Stimulated activated effector memory CD8-positive, alpha-beta T cell treated with anti-CD3 and anti-CD28 coated beads, Interleukin-12 subunit alpha, Interleukin-12 subunit beta, amount 100 ng/mL, for 72 hours (primary cell): ENCODE measurements around the gene GALNT16.

Experiments used
- ATAC-seq: fragments of 150-1000 bp; cut with Tn5 transposase; 2 replicates; pipeline ENCODE4 v1.10.0; 2021
- DNase-seq, 2 donors: peaks; one replicate each; pipeline ENCODE4 v3.0.0; 2021 to 2022; ENCODE audit warnings: low spot score in 2 of 2
- H3K27ac Mint-ChIP-seq: one replicate; pipeline ENCODE4 v1.8.0; 2022; ENCODE audit warnings: mild to moderate bottlenecking, mixed read lengths
- H3K36me3 Mint-ChIP-seq: one replicate; pipeline ENCODE4 v1.8.0; 2022; ENCODE audit warnings: mild to moderate bottlenecking, mixed read lengths
- H3K4me1 Mint-ChIP-seq: one replicate; pipeline ENCODE4 v1.8.0; 2022; ENCODE audit warnings: mixed read lengths
- H3K4me3 Mint-ChIP-seq: one replicate; pipeline ENCODE4 v1.8.0; 2022; ENCODE audit warnings: mild to moderate bottlenecking, mixed read lengths
- H3K9me3 Mint-ChIP-seq: one replicate; pipeline ENCODE4 v1.8.0; 2022; ENCODE audit warnings: mixed read lengths

The GALNT16 gene

DNA sequence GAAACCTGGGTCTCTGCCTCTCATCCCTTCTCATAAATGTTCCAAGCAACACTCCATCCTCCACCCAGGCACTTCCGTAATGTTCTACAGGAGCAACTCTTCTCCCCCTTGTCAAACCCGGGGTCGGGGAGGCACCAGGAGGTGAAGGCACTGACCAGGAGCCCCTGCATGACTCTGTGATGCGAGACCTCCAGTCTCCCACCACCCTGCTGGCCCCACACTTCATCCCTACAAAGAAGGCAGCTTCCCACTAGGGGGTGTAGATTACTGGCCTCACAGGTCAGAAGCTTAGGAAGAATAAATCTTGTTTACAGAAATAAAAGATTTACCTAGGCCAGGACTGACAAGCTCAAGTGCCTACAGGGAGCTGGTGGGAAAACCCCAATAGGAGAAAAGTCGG lies 90.9 kb downstream of the GALNT16 start:
- Mint-ChIP-seq H3K4me1 (peaks cover 20% of the 10 kb centered on the region), H3K4me3 (no peak overlapping the region), H3K36me3 (no peaks in the 10 kb centered on the region), H3K9me3 (no peaks in the 10 kb centered on the region), H3K27ac (no peak overlapping the region)
- no peak for DNase-seq
- ATAC-seq, result no peak

DNA sequence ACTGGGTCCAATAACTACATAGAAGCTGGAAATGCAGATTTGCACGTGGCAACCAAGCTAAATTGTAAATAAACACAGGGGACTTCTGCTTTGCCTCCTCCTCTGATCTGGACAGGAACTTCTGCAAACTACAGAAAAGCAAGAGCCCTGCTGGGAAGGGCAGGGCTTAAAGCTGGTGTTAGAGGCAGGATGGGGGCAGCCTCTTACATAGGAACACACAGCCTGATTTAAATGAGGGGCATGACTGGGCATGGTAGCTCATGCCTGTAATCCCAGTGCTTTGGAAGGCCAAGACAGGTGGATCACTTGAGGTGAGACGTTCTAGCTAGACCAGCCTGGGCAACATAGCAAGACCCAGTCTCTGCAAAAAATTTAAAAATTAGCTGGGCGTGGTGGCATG lies 91.4 kb downstream of the GALNT16 start:
- no peaks in the 10 kb centered on the region for H3K36me3 Mint-ChIP-seq
- no peak for DNase-seq
- ATAC-seq, result no peak
- peaks cover 20% of the 10 kb centered on the region for H3K4me1 Mint-ChIP-seq
- H3K4me3 Mint-ChIP-seq, result no peak overlapping the region
- H3K27ac Mint-ChIP-seq, result no peak overlapping the region
- H3K9me3 Mint-ChIP-seq, result no peaks in the 10 kb centered on the region

GRCh38 chr14:69351911-69352310 lies 92.0 kb downstream of the GALNT16 start:
- DNase-seq (no peak), ATAC-seq (no peak)
- Mint-ChIP-seq H3K27ac (no peak overlapping the region), H3K9me3 (no peaks in the 10 kb centered on the region), H3K4me1 (peaks cover 20% of the 10 kb centered on the region), H3K4me3 (no peak overlapping the region), H3K36me3 (no peaks in the 10 kb centered on the region)

- Mint-ChIP-seq H3K27ac (no peak overlapping the region), H3K36me3 (no peaks in the 10 kb centered on the region), H3K4me1 (peaks cover 26% of the 10 kb centered on the region), H3K9me3 (no peaks in the 10 kb centered on the region), H3K4me3 (no peak overlapping the region)
- ATAC-seq, result no peak
- no peak for DNase-seq
Measured at GRCh38 chr14:69353168-69353567, 93.2 kb downstream of the GALNT16 start.

DNA sequence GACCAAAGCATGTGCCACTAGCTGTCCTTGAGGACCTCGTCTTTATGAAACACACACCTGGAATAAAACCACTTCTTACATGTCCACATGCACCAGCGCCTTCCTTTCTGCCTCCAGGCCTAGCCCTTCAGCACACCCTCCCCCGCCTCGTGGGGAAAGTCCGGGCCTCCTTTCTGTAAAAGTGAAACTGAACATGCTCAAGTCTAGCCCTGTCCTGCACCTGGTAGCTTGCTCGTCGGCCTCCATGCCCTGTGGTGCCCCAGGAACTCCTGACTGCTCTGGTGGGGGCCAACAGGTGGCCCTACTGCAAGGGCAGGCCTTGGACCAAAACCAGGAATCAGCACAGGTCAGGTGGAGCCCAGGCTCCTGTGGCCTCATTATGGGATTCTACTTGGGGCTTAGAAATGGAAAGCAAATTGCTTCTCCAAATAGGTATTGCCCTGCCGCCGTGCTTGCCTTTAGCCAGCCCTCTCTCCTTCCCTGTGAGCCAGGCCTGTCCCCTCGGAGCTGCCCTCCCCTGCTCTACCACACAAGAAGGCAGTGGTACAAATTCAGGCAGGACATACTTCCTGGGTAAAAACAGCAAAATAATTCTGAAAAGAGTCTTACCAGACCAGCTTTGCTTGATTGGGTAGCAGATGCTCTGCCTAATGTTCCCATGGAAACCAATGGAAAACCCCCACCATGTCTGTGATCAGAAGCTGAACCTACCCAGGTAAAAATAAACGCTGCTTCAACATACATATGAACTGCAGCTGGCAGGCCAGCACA lies 94.6 kb downstream of the GALNT16 start:
- Mint-ChIP-seq H3K27ac (peak overlapping the region; percentile 94), H3K9me3 (no peaks in the 10 kb centered on the region), H3K4me3 (peak overlapping the region; percentile 44), H3K4me1 (peaks cover 37% of the 10 kb centered on the region), H3K36me3 (no peaks in the 10 kb centered on the region)
- DNase-seq, result peak; percentile 32 to 74
- ATAC-seq, result peak; percentile 84

DNA sequence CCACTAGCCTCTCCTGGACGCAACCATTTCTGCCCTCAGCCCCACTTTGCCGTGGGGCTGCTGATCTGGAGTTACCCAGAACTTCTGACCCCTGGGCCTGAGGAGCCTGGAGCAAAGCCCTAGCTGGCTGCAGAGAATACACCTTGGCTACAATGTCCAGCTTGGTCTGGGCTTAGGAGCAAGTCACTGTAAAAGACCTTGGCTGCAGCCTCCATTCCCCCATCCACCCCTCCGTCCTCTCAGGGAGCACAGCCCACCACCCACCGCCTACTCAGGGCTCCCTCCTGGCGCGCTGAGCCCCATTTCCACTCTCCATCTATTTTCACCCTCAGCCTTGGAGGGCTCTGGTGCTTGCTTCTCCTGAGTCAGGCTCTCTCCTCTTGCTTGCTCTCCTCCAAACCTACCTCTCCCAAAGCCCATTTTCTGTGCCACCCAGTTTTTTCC lies 95.2 kb downstream of the GALNT16 start:
- ATAC-seq (no peak), DNase-seq (no peak)
- Mint-ChIP-seq H3K27ac (peak overlapping the region; percentile 94), H3K4me3 (peak overlapping the region; percentile 44), H3K4me1 (peaks cover 37% of the 10 kb centered on the region), H3K36me3 (no peaks in the 10 kb centered on the region), H3K9me3 (no peaks in the 10 kb centered on the region)

DNA sequence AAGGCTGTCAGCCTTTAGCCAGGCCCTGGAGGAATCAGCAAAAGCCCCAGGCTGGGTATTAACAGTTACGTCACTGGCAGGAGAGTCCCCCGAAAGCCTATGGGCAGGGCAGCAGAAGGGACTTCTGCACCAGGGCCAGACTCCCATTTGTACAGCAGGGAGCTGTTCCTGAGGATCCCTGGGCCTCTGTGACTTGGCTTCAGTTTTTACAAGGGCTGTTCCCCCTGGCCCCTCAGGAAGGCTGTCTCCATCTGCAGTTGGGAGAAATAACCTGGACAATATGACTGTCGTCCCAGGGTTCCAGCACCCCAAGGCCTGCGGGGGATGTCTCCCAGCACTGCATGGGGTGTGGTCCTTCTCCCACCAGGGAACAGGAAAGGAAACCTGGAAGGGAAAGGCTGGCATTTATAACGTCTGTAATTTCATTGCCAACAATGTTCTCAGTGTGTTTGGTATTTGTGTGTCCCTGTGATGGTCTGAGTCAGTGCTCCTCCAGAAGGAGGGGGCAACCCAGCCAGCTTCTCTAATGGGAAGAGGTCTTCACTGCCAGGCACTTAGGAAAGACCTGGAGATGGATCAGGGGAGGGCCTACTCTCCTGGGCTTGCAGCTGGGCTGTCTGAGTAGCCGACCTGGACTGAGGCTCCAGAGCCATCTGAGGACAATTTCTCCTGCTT lies 95.8 kb downstream of the GALNT16 start:
- no peak overlapping the region for H3K4me3 Mint-ChIP-seq
- DNase-seq, result no peak
- no peak for ATAC-seq
- peak overlapping the region; percentile 94 for H3K27ac Mint-ChIP-seq
- H3K9me3 Mint-ChIP-seq, result no peaks in the 10 kb centered on the region
- H3K4me1 Mint-ChIP-seq, result peaks cover 37% of the 10 kb centered on the region
- H3K36me3 Mint-ChIP-seq, result no peaks in the 10 kb centered on the region

DNA sequence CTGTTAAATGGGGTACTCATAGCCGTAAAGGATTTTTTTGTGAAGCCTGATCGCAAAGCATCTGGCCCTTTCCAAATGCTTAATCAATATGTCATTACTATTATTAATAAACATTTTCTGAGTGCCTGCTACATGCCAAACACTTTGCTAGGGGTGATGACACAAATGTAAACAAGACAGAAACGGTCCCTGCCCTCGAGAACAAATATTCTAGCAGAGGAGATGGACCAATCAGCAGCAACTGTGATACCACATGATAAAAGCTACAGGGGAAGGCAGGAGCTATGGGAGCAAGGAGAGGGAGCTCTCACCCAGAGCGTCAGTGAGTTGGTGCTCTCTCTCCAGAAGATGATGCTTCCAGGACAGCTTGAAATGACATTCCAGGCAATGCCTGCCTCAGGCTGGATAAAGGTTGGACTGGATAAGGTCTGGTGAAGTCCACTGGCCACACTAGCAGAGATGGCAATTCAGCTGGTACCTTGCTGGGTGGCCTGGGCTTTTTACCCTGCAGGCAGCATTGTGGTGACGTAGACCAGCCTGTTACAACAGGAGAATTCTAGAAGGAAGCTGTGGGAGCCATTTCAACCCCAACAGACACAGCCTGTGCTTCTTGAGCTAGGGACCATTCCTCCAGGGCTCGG lies 97.1 kb downstream of the GALNT16 start:
- H3K4me1 Mint-ChIP-seq, result peaks cover 37% of the 10 kb centered on the region
- H3K4me3 Mint-ChIP-seq, result no peak overlapping the region
- ATAC-seq (no peak), DNase-seq (no peak)
- H3K27ac Mint-ChIP-seq, result no peak overlapping the region
- H3K9me3 Mint-ChIP-seq, result no peaks in the 10 kb centered on the region
- no peaks in the 10 kb centered on the region for H3K36me3 Mint-ChIP-seq

- Mint-ChIP-seq H3K9me3 (no peaks in the 10 kb centered on the region), H3K27ac (peak overlapping the region; percentile 53), H3K4me1 (peaks cover 37% of the 10 kb centered on the region), H3K4me3 (no peak overlapping the region), H3K36me3 (no peaks in the 10 kb centered on the region)
- no peak for DNase-seq
- ATAC-seq, result no peak
Measured at GRCh38 chr14:69357544-69358200, 97.7 kb downstream of the GALNT16 start.

DNA sequence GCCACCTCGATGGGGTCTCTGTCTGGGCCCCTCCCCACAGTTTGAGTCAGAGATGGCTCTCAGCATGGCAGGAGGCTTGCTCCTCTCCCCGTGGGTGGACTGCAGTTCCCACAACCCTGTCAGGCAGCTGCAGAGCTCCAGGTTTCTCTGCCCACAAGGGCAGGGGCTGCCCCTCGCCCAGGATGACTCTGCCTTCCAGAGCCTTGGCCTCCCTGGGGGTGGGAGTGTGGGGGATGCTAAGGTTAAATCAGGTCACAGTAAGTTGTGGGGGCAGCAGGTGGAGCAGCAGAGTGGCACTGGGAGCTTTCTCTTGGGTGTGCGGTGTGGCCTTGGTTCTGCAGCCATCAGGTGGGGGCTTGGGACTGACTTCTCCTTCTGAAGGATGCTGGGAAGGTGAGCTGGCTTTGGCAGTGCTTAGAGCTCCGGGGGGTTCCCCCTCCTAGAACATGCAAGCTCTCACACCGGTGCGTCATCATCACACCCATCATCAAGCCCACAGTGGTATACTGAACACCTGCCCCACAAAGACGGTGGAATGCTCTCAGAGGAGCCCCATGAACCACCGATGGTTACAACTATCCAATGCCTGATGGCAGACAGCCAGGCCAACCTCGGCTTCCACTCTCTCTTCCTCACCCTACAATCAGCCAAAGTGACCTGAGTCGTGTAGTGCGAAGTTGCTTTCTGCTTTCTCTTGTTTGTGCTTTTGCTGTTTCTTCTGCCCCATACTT lies 98.4 kb downstream of the GALNT16 start:
- peak; percentile 85 for ATAC-seq
- Mint-ChIP-seq H3K9me3 (no peaks in the 10 kb centered on the region), H3K4me1 (peaks cover 37% of the 10 kb centered on the region), H3K27ac (peak overlapping the region; percentile 53), H3K4me3 (no peak overlapping the region), H3K36me3 (no peaks in the 10 kb centered on the region)
- DNase-seq, result no peak

DNA sequence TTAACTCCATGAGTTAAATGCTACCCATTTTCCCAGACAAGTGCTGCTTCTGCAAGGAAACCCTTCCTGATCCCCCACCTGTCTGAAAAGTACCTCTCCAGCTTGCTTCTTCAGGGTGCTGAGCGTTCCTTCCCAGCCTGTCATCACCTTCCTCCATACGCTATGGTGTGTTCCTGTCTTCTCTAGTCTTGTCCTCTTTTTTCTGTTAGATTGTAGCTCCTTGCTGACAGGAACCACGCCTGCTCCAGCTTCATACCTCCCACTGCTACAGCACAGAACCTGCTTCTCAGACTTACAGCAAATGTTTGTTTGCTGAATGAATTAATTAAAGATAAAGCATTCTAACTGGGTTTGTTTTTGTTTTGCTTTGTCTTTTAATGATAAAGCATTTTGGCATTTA lies 99.0 kb downstream of the GALNT16 start:
- Mint-ChIP-seq H3K4me3 (no peak overlapping the region), H3K4me1 (peaks cover 33% of the 10 kb centered on the region), H3K27ac (peak overlapping the region; percentile 10), H3K36me3 (no peaks in the 10 kb centered on the region), H3K9me3 (no peaks in the 10 kb centered on the region)
- DNase-seq (no peak), ATAC-seq (no peak)

DNA sequence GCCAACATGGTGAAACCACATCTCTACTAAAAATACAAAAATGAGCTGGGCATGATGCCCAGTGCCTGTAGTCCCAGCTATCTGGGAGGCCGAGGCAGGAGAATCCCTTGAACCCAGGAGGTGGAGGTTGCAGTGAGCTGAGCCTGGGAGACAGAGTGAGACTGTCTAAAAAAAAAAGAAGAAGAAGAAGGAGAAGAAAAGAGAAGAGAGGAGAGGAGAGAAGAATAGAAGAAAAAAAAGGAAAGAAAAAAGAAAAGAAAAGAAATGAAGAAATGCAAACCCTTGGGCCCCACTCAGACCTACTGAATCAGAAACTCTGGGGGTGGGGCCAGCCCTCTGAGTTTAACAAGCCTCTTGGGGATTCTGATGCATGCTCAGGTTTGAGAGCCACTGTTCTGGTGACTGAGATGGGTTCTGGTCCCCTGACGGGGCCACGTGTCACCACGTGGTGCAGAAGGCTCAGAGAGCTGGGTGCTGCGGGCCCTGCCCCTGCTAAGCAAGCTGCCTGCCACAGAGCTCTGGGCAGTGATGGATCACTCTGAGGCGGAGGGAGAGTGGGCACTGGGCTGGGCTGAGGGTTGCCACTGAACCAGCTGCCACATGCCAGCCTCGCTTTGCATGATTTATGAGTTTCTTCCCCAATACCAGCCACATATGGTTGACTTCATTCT lies 100.6 kb downstream of the GALNT16 start:
- Mint-ChIP-seq H3K36me3 (no peaks in the 10 kb centered on the region), H3K4me1 (peaks cover 17% of the 10 kb centered on the region), H3K27ac (no peak overlapping the region), H3K4me3 (no peak overlapping the region), H3K9me3 (no peaks in the 10 kb centered on the region)
- DNase-seq (no peak), ATAC-seq (peak; percentile 31)

GRCh38 chr14:69363055-69363454 lies 103.1 kb downstream of the GALNT16 start:
- H3K9me3 Mint-ChIP-seq, result no peaks in the 10 kb centered on the region
- ATAC-seq, result no peak
- DNase-seq, result no peak
- H3K27ac Mint-ChIP-seq, result no peak overlapping the region
- H3K4me1 Mint-ChIP-seq, result peaks cover 12% of the 10 kb centered on the region
- no peaks in the 10 kb centered on the region for H3K36me3 Mint-ChIP-seq
- no peak overlapping the region for H3K4me3 Mint-ChIP-seq

DNA sequence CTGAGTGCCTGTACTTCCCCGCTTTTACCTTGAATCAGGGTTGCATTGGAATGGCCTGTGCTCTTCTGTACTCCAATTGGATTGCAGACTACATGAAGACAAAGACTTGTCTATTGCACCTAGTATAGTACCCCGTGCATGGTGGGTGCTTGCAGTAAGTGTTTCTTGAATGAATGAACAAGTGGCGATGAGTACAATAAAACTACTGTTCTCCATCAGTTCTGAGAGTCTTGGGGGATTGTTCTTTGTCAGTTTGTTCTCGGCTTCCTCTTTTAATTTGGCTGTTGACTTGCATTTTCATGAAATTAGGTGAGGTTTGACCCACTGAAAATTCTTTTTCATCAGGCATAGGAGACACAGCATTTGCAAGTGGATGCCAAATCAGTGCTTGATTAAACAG lies 104.0 kb downstream of the GALNT16 start:
- no peak overlapping the region for H3K4me3 Mint-ChIP-seq

More for the DNA sequence above, 104.0 kb downstream of the GALNT16 start:
- H3K9me3 Mint-ChIP-seq, result no peaks in the 10 kb centered on the region
- no peaks in the 10 kb centered on the region for H3K36me3 Mint-ChIP-seq
- DNase-seq (no peak), ATAC-seq (no peak)
- H3K27ac Mint-ChIP-seq, result no peak overlapping the region
- H3K4me1 Mint-ChIP-seq, result peaks cover 3% of the 10 kb centered on the region
